GM11168 (cell line): ENCODE results near the gene KCNMA1.

Experiments
- in situ Hi-C: fragments of 300-500 bp; cut with MboI; formaldehyde crosslinking; loops from one replicate; pipeline ENCODE4 v1.12.0; 2022; ENCODE audit warnings: low sequenced_read_pairs; ENCODE audit not compliant: unreplicated experiment

KCNMA1 gene

GRCh38 chr10:77121829-77122228, 515.8 kb downstream of the KCNMA1 start:
- in situ Hi-C loops = no loop called here

- in situ Hi-C loops = no loop called here
These were observed 516.8 kb downstream of the KCNMA1 start for GRCh38 chr10:77120666-77121376.

- in situ Hi-C loops = no loop called here
These were observed 517.6 kb downstream of the KCNMA1 start for GRCh38 chr10:77120012-77120411.

- in situ Hi-C loops = no loop called here
These were observed 518.9 kb downstream of the KCNMA1 start for GRCh38 chr10:77118603-77119282.

- in situ Hi-C loops = no loop called here
These were observed 520.1 kb downstream of the KCNMA1 start for GRCh38 chr10:77117501-77117900.

- in situ Hi-C loops = no loop called here
These were observed 520.7 kb downstream of the KCNMA1 start for GRCh38 chr10:77116904-77117303.

GRCh38 chr10:77114181-77114821, 523.3 kb downstream of the KCNMA1 start:
- in situ Hi-C loops = no loop called here

GRCh38 chr10:77111611-77112550, 525.7 kb downstream of the KCNMA1 start:
- in situ Hi-C loops = no loop called here

GRCh38 chr10:77110757-77111156, 526.9 kb downstream of the KCNMA1 start:
- in situ Hi-C loops = no loop called here

- in situ Hi-C loops = no loop called here
These were observed 528.1 kb downstream of the KCNMA1 start for GRCh38 chr10:77109351-77109994.

GRCh38 chr10:77106676-77107075, 530.9 kb downstream of the KCNMA1 start:
- in situ Hi-C loops = no loop called here

GRCh38 chr10:77105761-77106221, 531.8 kb downstream of the KCNMA1 start:
- in situ Hi-C loops = no loop called here

GRCh38 chr10:77104459-77104980, 533.1 kb downstream of the KCNMA1 start:
- in situ Hi-C loops = no loop called here

GRCh38 chr10:77103213-77103612, 534.4 kb downstream of the KCNMA1 start:
- in situ Hi-C loops = no loop called here

GRCh38 chr10:77101341-77101740, 536.3 kb downstream of the KCNMA1 start:
- in situ Hi-C loops = no loop called here

- in situ Hi-C loops = no loop called here
These were observed 538.5 kb downstream of the KCNMA1 start for GRCh38 chr10:77099136-77099535.

GRCh38 chr10:77097625-77098024, 540.0 kb downstream of the KCNMA1 start:
- in situ Hi-C loops = no loop called here

GRCh38 chr10:77093126-77093525, 544.5 kb downstream of the KCNMA1 start:
- in situ Hi-C loops = no loop called here

GRCh38 chr10:77091597-77092165, 545.9 kb downstream of the KCNMA1 start:
- in situ Hi-C loops = no loop called here
